Measurements from ENCODE around the gene RGMA. TPM values are rescaled to one million over a fixed set of nuclear protein-coding genes. Genes with fewer than 3 reads are reported as not detected.

Gene RGMA
- polyA plus RNA-seq, 1 donor from 2014 or later = 9.5 TPM

GRCh38 chr15:92990031-92990430 lies 99.0 kb downstream of the RGMA start:
- no peak overlapping the region for H3K27ac ChIP-seq (ENCODE audit: low read length)
- peaks cover 8% of the 10 kb centered on the region for H3K79me2 ChIP-seq (replicated peaks; ENCODE audit: insufficient read depth, low read length)
- H2AFZ ChIP-seq (ENCODE audit: low read depth, low read length) = no peak overlapping the region
- no peak overlapping the region for H3K9ac ChIP-seq (ENCODE audit: low read length)
- no peaks in the 10 kb centered on the region for H4K20me1 ChIP-seq (ENCODE audit: insufficient read depth)
- no peaks in the 10 kb centered on the region for H3K9me3 ChIP-seq (ENCODE audit: low read length)
- peaks cover 3% of the 10 kb centered on the region for H3F3A ChIP-seq (ENCODE audit: insufficient read depth, low read length, poor library complexity, severe bottlenecking)
- TF ChIP-seq POLR2AphosphoS5 (IDR thresholded peaks at IDR 0.05) = no peak
- no peak for TF ChIP-seq MXI1 (conservative IDR thresholded peaks at IDR 0.05; ENCODE audit: poor library complexity, severe bottlenecking)
- TF ChIP-seq, protein P1, sequence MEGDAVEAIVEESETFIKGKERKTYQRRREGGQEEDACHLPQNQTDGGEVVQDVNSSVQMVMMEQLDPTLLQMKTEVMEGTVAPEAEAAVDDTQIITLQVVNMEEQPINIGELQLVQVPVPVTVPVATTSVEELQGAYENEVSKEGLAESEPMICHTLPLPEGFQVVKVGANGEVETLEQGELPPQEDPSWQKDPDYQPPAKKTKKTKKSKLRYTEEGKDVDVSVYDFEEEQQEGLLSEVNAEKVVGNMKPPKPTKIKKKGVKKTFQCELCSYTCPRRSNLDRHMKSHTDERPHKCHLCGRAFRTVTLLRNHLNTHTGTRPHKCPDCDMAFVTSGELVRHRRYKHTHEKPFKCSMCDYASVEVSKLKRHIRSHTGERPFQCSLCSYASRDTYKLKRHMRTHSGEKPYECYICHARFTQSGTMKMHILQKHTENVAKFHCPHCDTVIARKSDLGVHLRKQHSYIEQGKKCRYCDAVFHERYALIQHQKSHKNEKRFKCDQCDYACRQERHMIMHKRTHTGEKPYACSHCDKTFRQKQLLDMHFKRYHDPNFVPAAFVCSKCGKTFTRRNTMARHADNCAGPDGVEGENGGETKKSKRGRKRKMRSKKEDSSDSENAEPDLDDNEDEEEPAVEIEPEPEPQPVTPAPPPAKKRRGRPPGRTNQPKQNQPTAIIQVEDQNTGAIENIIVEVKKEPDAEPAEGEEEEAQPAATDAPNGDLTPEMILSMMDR (IDR thresholded peaks at IDR 0.05; ENCODE audit: poor library complexity, severe bottlenecking) = no peak
- no peak for TF ChIP-seq EZH2 (IDR thresholded peaks at IDR 0.05; ENCODE audit: borderline replicate concordance, insufficient read depth, low read length, poor library complexity, severe bottlenecking)
- no peak for TF ChIP-seq SMC3 (conservative IDR thresholded peaks at IDR 0.05; ENCODE audit: poor library complexity)
- TF ChIP-seq EP300 (conservative IDR thresholded peaks at IDR 0.05; ENCODE audit: poor library complexity, severe bottlenecking) = no peak
- TF ChIP-seq, protein P2, sequence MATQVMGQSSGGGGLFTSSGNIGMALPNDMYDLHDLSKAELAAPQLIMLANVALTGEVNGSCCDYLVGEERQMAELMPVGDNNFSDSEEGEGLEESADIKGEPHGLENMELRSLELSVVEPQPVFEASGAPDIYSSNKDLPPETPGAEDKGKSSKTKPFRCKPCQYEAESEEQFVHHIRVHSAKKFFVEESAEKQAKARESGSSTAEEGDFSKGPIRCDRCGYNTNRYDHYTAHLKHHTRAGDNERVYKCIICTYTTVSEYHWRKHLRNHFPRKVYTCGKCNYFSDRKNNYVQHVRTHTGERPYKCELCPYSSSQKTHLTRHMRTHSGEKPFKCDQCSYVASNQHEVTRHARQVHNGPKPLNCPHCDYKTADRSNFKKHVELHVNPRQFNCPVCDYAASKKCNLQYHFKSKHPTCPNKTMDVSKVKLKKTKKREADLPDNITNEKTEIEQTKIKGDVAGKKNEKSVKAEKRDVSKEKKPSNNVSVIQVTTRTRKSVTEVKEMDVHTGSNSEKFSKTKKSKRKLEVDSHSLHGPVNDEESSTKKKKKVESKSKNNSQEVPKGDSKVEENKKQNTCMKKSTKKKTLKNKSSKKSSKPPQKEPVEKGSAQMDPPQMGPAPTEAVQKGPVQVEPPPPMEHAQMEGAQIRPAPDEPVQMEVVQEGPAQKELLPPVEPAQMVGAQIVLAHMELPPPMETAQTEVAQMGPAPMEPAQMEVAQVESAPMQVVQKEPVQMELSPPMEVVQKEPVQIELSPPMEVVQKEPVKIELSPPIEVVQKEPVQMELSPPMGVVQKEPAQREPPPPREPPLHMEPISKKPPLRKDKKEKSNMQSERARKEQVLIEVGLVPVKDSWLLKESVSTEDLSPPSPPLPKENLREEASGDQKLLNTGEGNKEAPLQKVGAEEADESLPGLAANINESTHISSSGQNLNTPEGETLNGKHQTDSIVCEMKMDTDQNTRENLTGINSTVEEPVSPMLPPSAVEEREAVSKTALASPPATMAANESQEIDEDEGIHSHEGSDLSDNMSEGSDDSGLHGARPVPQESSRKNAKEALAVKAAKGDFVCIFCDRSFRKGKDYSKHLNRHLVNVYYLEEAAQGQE (IDR thresholded peaks at IDR 0.05; ENCODE audit: borderline replicate concordance) = no peak
- TF ChIP-seq RAD21 (conservative IDR thresholded peaks at IDR 0.05) = no peak
- TF ChIP-seq TAF1 (IDR thresholded peaks at IDR 0.05; ENCODE audit: low read depth) = no peak
- H3K36me3 ChIP-seq (ENCODE audit: insufficient read depth, low read length) = peaks cover 18% of the 10 kb centered on the region
- H3K4me3 ChIP-seq (ENCODE audit: low read length) = no peak overlapping the region
- no peaks in the 10 kb centered on the region for H3K27me3 ChIP-seq (ENCODE audit: insufficient read depth, low read depth, low read length)
- no peak overlapping the region for H3K4me2 ChIP-seq (ENCODE audit: low read length)
- H3K9me2 ChIP-seq (ENCODE audit: insufficient read depth, low read length) = no peaks in the 10 kb centered on the region

DNA sequence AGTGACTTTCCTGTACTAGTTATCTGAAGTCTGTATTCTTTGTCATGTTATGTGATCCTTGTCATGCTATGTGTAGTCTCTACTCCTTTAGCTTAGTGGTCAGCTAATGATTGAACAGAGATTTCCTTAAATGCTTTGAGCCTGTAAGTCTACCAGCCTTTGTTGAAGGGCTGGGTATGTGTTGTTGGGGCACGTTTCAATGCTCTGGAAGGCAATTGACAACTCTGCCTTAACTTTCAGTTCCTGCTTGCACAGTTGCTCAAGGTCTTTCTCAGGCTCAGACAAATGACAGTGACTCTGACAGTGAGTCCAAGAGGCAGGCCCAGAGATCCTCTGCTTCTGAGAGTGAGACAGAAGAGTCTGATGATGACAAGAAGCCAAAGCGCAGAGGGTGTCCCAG lies 99.5 kb downstream of the RGMA start:
- no peak for TF ChIP-seq RAD21 (conservative IDR thresholded peaks at IDR 0.05)
- no peak for TF ChIP-seq TAF1 (IDR thresholded peaks at IDR 0.05; ENCODE audit: low read depth)
- TF ChIP-seq MXI1 (conservative IDR thresholded peaks at IDR 0.05; ENCODE audit: poor library complexity, severe bottlenecking) = no peak
- no peak for TF ChIP-seq EP300 (conservative IDR thresholded peaks at IDR 0.05; ENCODE audit: poor library complexity, severe bottlenecking)
- TF ChIP-seq, protein P2 (IDR thresholded peaks at IDR 0.05; ENCODE audit: borderline replicate concordance) = no peak
- TF ChIP-seq EZH2 (IDR thresholded peaks at IDR 0.05; ENCODE audit: borderline replicate concordance, insufficient read depth, low read length, poor library complexity, severe bottlenecking) = no peak
- TF ChIP-seq SMC3 (conservative IDR thresholded peaks at IDR 0.05; ENCODE audit: poor library complexity) = no peak
- TF ChIP-seq, protein P1 (IDR thresholded peaks at IDR 0.05; ENCODE audit: poor library complexity, severe bottlenecking) = no peak
- TF ChIP-seq POLR2AphosphoS5 (IDR thresholded peaks at IDR 0.05) = no peak
- Histone ChIP-seq H3K79me2 (replicated peaks; ENCODE audit: insufficient read depth, low read length) (peaks cover 8% of the 10 kb centered on the region), H3K9me3 (ENCODE audit: low read length) (no peaks in the 10 kb centered on the region), H3K9me2 (ENCODE audit: insufficient read depth, low read length) (no peaks in the 10 kb centered on the region), H2AFZ (ENCODE audit: low read depth, low read length) (no peak overlapping the region), H4K20me1 (ENCODE audit: insufficient read depth) (no peaks in the 10 kb centered on the region), H3K4me2 (ENCODE audit: low read length) (no peak overlapping the region), H3K27me3 (ENCODE audit: insufficient read depth, low read depth, low read length) (no peaks in the 10 kb centered on the region), H3K9ac (ENCODE audit: low read length) (no peak overlapping the region), H3F3A (ENCODE audit: insufficient read depth, low read length, poor library complexity, severe bottlenecking) (no peaks in the 10 kb centered on the region), H3K27ac (ENCODE audit: low read length) (no peak overlapping the region), H3K4me3 (ENCODE audit: low read length) (no peak overlapping the region), H3K36me3 (ENCODE audit: insufficient read depth, low read length) (peaks cover 15% of the 10 kb centered on the region)

Data from neural cell (in vitro differentiated cells).